Activated CD4-positive, alpha-beta T cell treated with anti-CD3 and anti-CD28 coated beads, Interleukin-2, amount 50 U/mL, for 4 hours (primary cell): Measurements from ENCODE around the gene INSL3.
"Not testable (repeated sequence)": the region's sequence is repeated elsewhere in the genome, so short reads cannot be mapped to it uniquely, and the experiment has no call there.

Experiments
- DNase-seq, 2 experiments: peaks; one replicate each; pipeline ENCODE4 v3.0.0-alpha.2; 2020

The INSL3 gene

DNA sequence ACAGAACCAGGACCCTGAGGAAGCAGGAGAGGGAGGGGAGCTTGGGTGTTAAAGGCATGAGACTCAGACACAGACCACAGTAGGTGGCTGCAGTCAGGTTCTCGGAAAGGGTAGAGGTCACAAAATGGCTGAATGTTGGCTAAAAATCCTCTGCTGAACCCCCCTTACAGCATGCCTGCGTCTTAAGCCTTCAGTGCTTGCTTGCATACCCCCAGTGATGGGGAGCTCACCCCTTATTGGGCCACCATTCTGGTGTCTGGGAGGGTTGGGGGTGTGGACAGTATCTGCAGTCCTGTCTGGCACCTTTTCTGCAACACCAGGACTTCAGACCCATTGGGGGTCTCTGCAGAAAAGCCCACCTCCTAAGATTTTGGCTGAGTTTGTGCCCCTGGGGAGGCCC lies 40.5 kb downstream of the INSL3 start:
- DNase-seq = no peak

GRCh38 chr19:17778968-17779929 lies 42.1 kb downstream of the INSL3 start:
- no peak for DNase-seq

GRCh38 chr19:17778251-17778967 lies 42.9 kb downstream of the INSL3 start:
- no peak for DNase-seq

DNA sequence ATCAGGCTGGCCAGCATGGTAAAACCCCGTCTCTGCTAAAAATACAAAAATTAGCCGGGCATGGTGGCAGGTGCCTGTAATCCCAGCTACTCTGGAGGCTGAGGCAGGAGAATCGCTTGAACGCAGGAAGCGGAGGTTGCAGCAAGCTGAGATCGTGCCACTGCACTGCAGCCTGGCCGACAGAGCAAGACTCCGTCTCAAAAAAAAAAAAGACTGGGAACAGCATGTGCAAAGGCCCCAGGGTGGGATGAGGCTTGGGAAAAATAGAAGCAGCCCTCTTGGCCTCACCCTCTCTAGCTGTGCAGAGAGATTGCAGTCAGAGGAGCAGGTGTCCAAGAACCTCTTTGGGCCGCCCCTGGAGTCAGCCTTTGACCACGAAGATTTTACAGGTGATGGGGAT lies 43.5 kb downstream of the INSL3 start:
- not testable (repeated sequence) for DNase-seq

GRCh38 chr19:17775991-17776803 lies 45.1 kb downstream of the INSL3 start:
- no peak for DNase-seq

DNA sequence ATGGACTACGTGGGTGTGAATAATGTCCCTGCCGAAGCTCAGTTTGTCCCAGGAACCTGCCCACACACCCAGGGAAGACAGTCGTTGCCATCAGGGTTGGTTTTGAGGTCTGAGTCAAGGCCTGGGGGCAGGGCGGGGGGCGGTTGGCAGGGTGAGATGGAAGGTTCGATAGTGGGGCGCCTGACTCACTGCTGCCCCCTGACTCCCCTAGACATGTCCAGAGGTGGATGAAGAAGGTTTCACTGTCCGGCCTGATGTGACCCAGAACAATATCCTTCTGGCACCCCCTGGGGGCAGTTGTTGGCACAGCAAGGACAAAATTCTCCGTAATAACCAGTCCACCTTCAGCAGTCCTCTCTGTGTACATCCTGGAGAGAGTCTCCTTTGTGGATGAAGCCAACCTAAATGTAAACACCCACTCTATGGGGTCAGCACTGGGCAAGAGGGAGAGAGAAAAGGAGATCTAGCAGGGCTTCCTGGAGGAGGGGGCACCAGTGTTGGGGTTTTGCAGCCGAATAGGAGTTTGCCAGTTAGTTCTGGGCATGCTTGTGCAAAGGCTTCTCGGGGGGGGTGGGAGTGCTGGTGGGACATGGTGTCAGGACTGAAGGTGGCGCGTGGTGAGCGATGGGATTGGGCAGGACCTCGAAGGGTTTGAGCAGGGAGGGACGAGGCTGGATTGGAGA lies 45.9 kb downstream of the INSL3 start:
- DNase-seq = peak in 1 of 2 experiments; percentile 32

- no peak for DNase-seq
Measured at GRCh38 chr19:17772172-17772571, 49.1 kb downstream of the INSL3 start.

GRCh38 chr19:17770613-17771012 lies 50.7 kb downstream of the INSL3 start:
- no peak for DNase-seq

GRCh38 chr19:17767559-17767958 lies 53.8 kb downstream of the INSL3 start:
- no peak for DNase-seq

DNA sequence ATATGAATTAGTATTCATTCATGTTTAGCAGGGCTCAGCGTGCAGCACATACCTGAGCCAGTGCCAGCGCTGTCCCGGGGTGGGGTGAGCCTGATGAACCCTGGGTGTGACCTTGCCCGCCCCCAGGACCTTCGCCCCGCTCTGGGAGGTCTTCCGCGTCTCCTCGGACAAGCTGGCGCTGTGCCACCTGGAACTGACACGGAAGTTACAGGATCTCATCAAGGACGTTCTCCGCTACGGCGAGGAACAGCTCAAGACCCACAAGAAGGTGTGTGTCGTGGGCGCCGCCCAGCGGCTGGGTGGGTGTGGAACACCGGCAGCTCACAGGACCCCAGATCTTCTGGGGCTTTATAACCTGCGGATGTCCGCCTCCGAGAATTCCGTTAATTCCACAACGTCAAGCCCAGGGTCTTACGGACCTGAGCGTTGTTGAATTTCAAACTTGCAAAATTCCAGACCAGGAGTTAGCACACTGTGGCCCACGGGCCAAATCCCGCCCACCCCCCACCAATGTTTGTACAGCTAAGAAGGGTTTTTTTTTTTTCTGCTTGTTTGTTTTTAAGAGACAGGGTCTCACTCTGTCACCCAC lies 54.7 kb downstream of the INSL3 start:
- peak in 1 of 2 experiments; percentile 25 for DNase-seq
